Measurements from ENCODE around the gene FAM200B. TPM values are rescaled to one million over a fixed set of nuclear protein-coding genes. Genes with fewer than 3 reads are reported as not detected.

FAM200B gene
- 10 to 100 TPM; 43.2 to 97.2 (median 64.6) TPM for total RNA-seq

DNA sequence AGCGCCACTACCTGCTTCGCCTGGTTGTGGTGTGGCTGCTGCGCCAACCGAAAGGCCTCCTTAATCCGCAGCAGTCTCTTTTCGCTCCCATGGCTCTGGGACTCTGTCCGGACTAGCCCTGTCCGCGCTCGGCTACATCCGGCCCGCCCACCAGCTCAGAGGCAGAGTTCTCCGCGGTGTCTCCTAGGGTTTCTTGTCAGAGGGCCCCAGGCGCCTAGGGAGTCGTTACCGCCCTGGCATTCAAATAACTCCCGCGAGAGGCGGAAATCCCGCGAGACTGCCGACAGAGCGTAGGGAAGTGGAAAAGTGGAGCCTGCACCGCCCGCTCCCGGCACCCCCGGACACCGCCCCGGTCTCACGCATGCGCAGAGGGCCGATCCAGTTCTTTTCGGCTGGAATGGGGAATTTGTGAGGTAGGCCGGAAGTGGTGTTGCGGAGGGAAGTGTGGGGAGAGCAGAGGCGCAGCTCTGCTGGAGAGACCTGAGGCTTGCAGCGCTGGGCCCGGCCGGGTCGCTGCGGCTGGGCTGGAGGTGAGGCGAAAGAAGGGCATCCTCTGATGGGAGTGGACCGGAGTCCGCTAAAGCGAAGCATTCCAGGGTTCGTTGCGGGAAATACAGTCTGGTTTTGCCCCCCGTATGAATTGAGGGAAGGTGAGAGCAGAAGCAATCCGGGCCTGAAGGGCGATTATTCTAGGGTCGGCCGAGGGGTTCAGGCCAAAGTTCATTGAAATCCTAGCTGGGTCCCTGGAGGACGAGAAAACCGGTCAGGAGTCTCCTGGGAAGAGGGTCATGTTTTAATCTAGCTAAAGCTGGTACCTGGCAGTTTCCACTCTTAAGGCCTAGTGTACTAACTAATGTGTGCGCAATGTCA lies at the start of gene FAM200B:
TSS of gene FAM200B (plus strand) at position 456 of the 870 bp plus-strand sequence. CDS start 5,151 bp downstream, outside the sequence.
- in situ Hi-C loops (cut with MboI; ENCODE audit: low pct_unique_long_range_greater_than_20kb in 2 of 9, low sequenced_read_pairs in 9 of 9, unreplicated experiment in 9 of 9) = no loop called here
- Histone ChIP-seq H3K4me3 (peak within 1 kb of the TSS; percentile 53 to 76 (median 56)), H3K4me1 (replicated peaks in 1 of 2) (peaks cover 4 to 17% of the 10 kb centered on the region in 2 donors), H3K27ac (peak within 1 kb of the TSS; percentile 80 to 89)
- ATAC-seq (replicated peaks in 6 of 8) = peak; percentile 92 to 97 (median 96)
- 0 to 6% (median 0%) methylated on average over 1 to 18 of the region's 56 CpGs for WGBS, 10 experiments

DNA sequence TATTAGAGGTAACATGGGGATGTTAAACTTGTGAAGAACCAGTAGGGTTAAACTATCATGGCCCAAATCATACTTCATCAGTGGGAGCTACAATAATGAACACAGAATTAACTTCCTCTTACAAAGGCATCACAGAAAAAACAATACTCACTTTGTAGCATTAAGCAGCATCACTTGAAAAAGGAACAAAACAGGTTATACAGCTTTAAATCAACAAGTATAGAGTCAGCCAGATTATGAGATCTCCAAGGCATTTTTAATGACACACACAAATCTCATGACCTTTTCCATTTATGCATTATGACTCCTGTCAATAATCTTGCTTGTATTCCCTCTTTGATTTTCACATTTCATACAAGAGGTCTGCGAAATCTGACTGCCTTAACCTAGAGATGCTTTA lies 44.8 kb upstream of the FAM200B start:
- in situ Hi-C loops (cut with MboI; ENCODE audit: low pct_unique_long_range_greater_than_20kb in 2 of 9, low sequenced_read_pairs in 9 of 9, unreplicated experiment in 9 of 9) = loop anchor here in 2 of 9 experiments (25.0 kb wide), 2 partner anchors 125 to 400 kb away; no protein-coding TSS in a partner anchor
- H3K4me3 ChIP-seq = no peak overlapping the region
- H3K27ac ChIP-seq = no peak overlapping the region
- WGBS, 10 experiments = 83 to 100% (median 100%) methylated on average over 1 of the region's 1 CpG; no CpG with 5 or more reads in 2 of the 10 experiments
- no peaks in the 10 kb centered on the region for H3K4me1 ChIP-seq (replicated peaks in 1 of 2)
- ATAC-seq (replicated peaks in 6 of 8) = no peak

DNA sequence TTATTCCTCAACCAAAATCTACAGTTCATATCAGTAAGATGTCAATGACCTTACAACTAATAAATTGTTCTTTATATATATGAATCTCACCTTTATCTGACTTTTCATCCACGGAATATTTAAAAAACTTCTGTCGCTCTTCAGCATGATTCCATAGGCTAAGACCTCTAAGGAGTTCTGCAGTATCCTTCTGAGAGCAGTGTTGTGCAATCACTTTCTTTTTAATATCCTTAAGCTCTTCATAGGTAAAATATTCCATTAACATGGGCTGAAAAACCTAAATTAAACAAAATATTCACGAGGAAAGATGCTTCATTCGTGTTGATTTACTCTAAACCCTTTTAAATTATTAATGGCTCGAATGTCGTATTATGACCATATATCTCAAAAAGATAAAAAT lies 43.2 kb upstream of the FAM200B start:
- Histone ChIP-seq H3K27ac (no peak overlapping the region), H3K4me3 (no peak overlapping the region), H3K4me1 (replicated peaks in 1 of 2) (no peaks in the 10 kb centered on the region)
- in situ Hi-C loops (cut with MboI; ENCODE audit: low pct_unique_long_range_greater_than_20kb in 2 of 9, low sequenced_read_pairs in 9 of 9, unreplicated experiment in 9 of 9) = loop anchor here in 2 of 9 experiments (25.0 kb wide), 2 partner anchors 126 to 401 kb away; no protein-coding TSS in a partner anchor
- ATAC-seq (replicated peaks in 6 of 8) = no peak
- WGBS, 10 experiments = 88 to 100% (median 96%) methylated on average over 2 to 6 of the region's 6 CpGs

DNA sequence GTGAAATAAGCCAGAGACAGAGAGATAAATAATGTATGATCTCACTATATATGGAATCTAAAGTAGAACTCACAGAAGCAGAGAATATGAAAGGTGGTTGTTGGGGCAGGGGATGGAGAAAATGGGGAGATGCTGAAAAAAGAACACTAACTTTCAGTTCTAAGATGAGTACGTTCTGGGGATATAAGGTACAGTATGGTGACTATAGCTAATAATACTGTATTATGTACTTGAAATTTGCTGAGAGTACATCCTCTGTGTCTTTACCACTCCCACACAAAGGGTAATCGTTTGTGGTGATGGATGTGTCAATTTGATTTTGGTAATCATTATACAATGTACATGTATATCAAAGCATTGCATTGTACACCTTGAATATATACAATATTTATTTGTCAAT lies 33.0 kb upstream of the FAM200B start:
- H3K4me1 ChIP-seq (replicated peaks in 1 of 2) = peaks cover 12 to 38% of the 10 kb centered on the region in 2 donors
- in situ Hi-C loops (cut with MboI; ENCODE audit: low pct_unique_long_range_greater_than_20kb in 2 of 9, low sequenced_read_pairs in 9 of 9, unreplicated experiment in 9 of 9) = loop anchor here in 2 of 9 experiments (10.0 to 25.0 kb wide), 3 partner anchors 136 to 411 kb away; no protein-coding TSS in a partner anchor
- ATAC-seq (replicated peaks in 6 of 8) = no peak
- no peak overlapping the region for H3K27ac ChIP-seq
- H3K4me3 ChIP-seq = no peak overlapping the region
- 53 to 100% (median 83%) methylated on average over 1 to 2 of the region's 2 CpGs; no CpG with 5 or more reads in 3 of the 10 experiments for WGBS, 10 experiments

DNA sequence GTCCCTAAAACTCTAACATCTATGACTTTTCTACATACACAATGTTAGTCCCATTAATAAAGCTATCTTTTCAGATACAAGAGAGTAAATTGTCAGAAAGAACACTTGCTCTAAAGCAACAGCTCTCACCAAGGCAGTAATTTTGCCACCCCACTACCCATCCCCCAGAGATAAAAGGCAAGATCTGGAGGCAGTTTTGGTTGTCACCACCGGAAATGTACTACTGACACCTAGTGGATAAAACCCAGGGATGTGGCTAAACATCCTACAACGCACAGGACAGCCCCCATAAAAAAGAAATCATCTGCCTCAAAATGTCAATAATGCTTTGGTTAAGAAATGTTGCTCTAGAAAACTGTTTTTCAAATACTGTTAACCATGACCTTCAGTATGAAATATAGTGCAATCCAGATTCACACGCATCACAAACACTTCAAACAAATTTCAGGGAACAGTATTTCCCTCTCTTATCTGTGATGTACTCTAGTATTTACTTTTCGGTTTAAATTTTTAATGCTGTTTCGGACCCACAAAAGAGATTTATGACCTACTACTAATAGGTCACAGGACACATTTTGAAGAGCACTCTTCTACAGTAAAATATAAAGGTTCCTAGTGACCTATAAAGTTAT lies 31.6 kb upstream of the FAM200B start:
- no peak overlapping the region for H3K27ac ChIP-seq
- peak; percentile 9 to 32 (median 24) for ATAC-seq (replicated peaks in 6 of 8)
- H3K4me3 ChIP-seq = peak overlapping the region in 1 of 5 donors; percentile 0
- peaks cover 12 to 38% of the 10 kb centered on the region in 2 donors for H3K4me1 ChIP-seq (replicated peaks in 1 of 2)
- in situ Hi-C loops (cut with MboI; ENCODE audit: low pct_unique_long_range_greater_than_20kb in 2 of 9, low sequenced_read_pairs in 9 of 9, unreplicated experiment in 9 of 9) = loop anchor here in 2 of 9 experiments (10.0 to 25.0 kb wide), 3 partner anchors 138 to 413 kb away; no protein-coding TSS in a partner anchor
- WGBS, 10 experiments = 20 to 75% (median 56%) methylated on average over 2 to 5 of the region's 5 CpGs

DNA sequence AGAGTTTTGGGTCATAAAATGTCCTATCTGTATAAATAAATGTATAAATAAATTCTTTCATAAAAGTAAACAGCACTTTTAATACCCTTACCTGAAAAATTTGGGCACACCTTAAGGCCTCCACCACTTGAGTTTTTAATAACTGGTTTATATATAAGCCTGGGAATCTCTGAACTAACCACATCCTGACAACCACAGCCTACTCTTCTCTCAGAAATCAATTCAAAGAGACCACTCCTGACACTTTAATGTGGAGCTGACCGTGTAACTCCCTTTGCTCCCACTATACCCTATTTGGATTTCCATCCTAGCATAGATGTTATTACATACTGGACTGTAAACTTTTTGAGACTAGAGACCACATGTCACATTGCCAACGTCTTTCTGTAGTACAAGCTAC lies 30.0 kb upstream of the FAM200B start:
- H3K4me1 ChIP-seq (replicated peaks in 1 of 2) = peaks cover 20 to 46% of the 10 kb centered on the region in 2 donors
- WGBS, 10 experiments = 11 to 80% (median 47%) methylated on average over 1 to 2 of the region's 2 CpGs; no CpG with 5 or more reads in 2 of the 10 experiments
- peak overlapping the region in 1 of 5 donors; percentile 7 for H3K4me3 ChIP-seq
- no peak overlapping the region for H3K27ac ChIP-seq
- ATAC-seq (replicated peaks in 6 of 8) = no peak
- in situ Hi-C loops (cut with MboI; ENCODE audit: low pct_unique_long_range_greater_than_20kb in 2 of 9, low sequenced_read_pairs in 9 of 9, unreplicated experiment in 9 of 9) = no loop called here

DNA sequence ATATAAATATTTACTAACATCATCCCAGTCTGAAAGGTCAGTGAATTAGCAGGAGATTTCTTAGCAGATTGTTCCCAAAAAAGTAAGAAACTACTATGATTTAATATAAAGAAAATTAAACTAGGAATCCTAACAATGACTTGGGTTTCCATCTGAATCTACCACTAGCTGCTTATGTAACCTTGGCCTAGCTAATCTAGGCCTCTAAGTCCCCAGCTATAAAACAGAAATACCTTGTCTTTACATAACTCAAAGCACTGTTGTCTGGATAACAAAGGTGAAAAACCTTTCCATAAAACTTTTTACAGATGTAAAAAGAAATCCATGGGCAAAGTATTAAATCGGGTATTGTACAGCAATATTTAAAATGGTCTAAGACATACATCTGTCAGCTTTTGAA lies 29.4 kb upstream of the FAM200B start:
- peak overlapping the region in 1 of 5 donors; percentile 7 for H3K4me3 ChIP-seq
- no peak for ATAC-seq (replicated peaks in 6 of 8)

DNA sequence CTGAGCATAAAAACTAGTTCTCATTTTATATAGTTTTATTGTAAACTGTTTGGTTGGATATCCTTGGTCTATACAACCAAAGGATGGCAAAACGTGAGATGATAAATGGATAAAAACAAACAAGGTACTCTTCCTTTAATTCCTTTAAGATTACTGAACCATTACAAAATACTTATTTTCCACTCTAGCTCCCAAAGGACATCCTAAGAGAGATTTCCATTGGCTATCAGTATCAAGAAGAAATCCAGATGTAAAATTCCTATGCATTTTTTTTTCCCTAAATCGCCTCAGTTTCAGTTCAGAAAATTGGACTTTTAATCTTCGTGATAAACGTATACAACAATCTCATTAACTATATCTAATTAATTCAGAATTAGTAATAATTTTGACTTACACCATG lies 28.8 kb upstream of the FAM200B start:
- ATAC-seq (replicated peaks in 6 of 8) = no peak
- in situ Hi-C loops (cut with MboI; ENCODE audit: low pct_unique_long_range_greater_than_20kb in 2 of 9, low sequenced_read_pairs in 9 of 9, unreplicated experiment in 9 of 9) = no loop called here
- no peak overlapping the region for H3K27ac ChIP-seq
- peaks cover 20 to 47% of the 10 kb centered on the region in 2 donors for H3K4me1 ChIP-seq (replicated peaks in 1 of 2)
- 48 to 71% (median 59%) methylated on average over 3 to 4 of the region's 4 CpGs for WGBS, 10 experiments
- H3K4me3 ChIP-seq = peak overlapping the region in 4 of 5 donors; percentile 63 to 92 (median 82)

More for the DNA sequence above, 29.4 kb upstream of the FAM200B start:
- 75 to 100% (median 100%) methylated on average over 1 of the region's 1 CpG; no CpG with 5 or more reads in 4 of the 10 experiments for WGBS, 10 experiments
- in situ Hi-C loops (cut with MboI; ENCODE audit: low pct_unique_long_range_greater_than_20kb in 2 of 9, low sequenced_read_pairs in 9 of 9, unreplicated experiment in 9 of 9) = no loop called here
- Histone ChIP-seq H3K4me1 (replicated peaks in 1 of 2) (peaks cover 20 to 47% of the 10 kb centered on the region in 2 donors), H3K27ac (no peak overlapping the region)

DNA sequence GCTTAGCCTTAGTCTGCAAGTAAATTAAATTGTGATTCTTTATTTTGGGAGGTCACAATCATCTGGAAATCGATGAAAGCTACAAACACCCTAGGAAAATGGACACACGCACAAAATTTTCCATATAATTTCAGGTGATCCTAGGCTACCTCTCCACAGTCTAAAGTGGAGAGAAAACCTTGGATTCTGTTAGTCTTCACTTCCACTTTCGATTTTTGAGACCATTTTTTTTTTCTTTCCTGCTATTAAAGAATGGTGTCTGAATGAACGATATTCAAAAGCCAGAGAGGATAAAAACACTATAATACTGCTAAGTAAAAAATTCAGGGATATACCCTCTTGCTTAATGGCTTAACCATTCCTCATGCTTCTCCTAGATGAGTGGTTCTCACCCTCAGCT lies 28.2 kb upstream of the FAM200B start:
- in situ Hi-C loops (cut with MboI; ENCODE audit: low pct_unique_long_range_greater_than_20kb in 2 of 9, low sequenced_read_pairs in 9 of 9, unreplicated experiment in 9 of 9) = no loop called here

DNA sequence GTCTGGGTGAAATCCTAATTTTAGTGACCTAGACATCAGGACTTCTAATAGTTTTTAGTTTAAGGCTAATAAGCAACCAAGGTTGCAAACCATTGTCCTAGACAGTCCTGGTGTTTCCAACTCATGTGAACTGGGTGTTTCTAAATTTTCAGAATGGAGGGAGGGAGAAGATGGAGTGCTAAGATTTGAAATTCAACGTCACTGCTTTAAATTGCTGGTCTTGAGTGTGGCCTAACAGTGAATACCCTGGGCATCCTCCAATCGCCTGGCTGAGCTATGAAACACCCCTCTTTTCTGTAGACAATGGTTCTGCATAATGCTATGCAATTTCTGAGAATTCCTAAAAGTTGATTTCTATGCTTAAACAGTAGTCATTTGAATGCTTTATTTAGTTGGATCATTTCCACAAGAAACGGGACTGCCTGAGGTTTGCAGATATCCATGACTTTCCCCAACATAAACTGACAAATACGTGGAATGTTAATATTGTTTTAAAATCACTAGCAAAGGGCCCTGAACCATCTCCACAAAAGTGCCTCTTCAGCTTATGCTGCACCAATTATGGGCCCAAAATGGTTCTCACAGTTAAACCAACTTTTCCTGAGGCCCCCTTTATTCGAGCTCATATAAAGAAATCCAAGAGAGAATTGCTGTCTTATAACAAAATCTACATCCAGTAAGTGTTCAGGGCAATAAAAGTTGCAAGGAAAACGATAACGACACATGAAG lies 27.6 kb upstream of the FAM200B start:
- WGBS, 10 experiments = 0 to 4% (median 0%) methylated on average over 2 to 7 of the region's 7 CpGs; no CpG with 5 or more reads in 1 of the 10 experiments
- peak; percentile 11 to 51 (median 28) for ATAC-seq (replicated peaks in 6 of 8)
- in situ Hi-C loops (cut with MboI; ENCODE audit: low pct_unique_long_range_greater_than_20kb in 2 of 9, low sequenced_read_pairs in 9 of 9, unreplicated experiment in 9 of 9) = no loop called here
- H3K4me1 ChIP-seq (replicated peaks in 1 of 2) = peaks cover 20 to 47% of the 10 kb centered on the region in 2 donors
- peak overlapping the region; percentile 96 to 98 for H3K27ac ChIP-seq
- peak overlapping the region; percentile 63 to 92 (median 79) for H3K4me3 ChIP-seq

More for the DNA sequence above, 28.2 kb upstream of the FAM200B start:
- Histone ChIP-seq H3K4me1 (replicated peaks in 1 of 2) (peaks cover 20 to 47% of the 10 kb centered on the region in 2 donors), H3K4me3 (peak overlapping the region; percentile 63 to 92 (median 79)), H3K27ac (peak overlapping the region; percentile 61 to 98)
- no peak for ATAC-seq (replicated peaks in 6 of 8)
- WGBS, 10 experiments = 8 to 58% (median 32%) methylated on average over 2 to 4 of the region's 4 CpGs

DNA sequence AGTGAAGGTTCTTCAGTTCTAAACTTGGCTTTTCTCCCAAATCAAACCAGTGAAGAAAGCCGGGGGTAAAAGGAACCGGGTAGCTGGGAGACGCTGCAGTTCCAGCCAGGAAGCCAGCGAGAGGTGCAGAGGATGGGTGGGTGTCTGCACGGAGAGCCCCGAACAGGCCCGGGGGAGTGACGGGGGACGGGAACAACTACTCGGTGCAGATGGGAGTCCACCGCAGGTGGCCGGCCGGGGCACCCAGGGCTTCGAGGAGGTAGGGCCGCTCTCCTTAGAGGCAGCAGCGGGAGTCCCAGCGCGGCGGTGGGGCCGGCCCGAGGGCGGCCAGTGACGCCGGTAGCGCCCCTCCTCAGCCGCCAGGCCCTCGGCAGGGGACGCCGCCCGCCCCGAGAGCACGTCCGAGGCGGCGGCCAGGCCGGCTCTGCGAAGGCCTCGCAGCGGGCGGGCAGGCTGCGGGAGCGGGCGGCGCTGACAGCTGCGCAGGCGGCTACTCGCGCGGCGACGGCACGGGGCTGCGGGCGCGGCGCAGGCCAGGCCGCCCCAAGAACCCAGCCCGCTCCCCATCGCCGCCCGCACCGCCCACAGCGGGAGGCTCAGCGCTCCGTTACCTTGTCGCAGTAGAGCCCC lies 26.9 kb upstream of the FAM200B start:
- H3K27ac ChIP-seq = peak overlapping the region; percentile 96 to 98
- 0% methylated on average over 1 to 8 of the region's 66 CpGs; no CpG with 5 or more reads in 7 of the 10 experiments for WGBS, 10 experiments
- ATAC-seq (replicated peaks in 6 of 8) = peak; percentile 55 to 77 (median 71)
- H3K4me1 ChIP-seq (replicated peaks in 1 of 2) = peaks cover 18 to 47% of the 10 kb centered on the region in 2 donors
- peak overlapping the region; percentile 63 to 92 (median 79) for H3K4me3 ChIP-seq
- in situ Hi-C loops (cut with MboI; ENCODE audit: low pct_unique_long_range_greater_than_20kb in 2 of 9, low sequenced_read_pairs in 9 of 9, unreplicated experiment in 9 of 9) = no loop called here
